Right lobe of liver (tissue), 6 donors: ENCODE results near the gene TSHZ1. TPM values are rescaled to one million over a fixed set of nuclear protein-coding genes. Genes with fewer than 3 reads are reported as not detected.

Source experiments
- ATAC-seq, 4 donors: fragments of 200-7000 bp; cut with Tn5 transposase; one replicate each; pipeline ENCODE4 v1.9.1; 2020; ENCODE audit warnings: mild to moderate bottlenecking in 4 of 4, moderate library complexity in 4 of 4
- DNase-seq, 3 donors: peaks; one replicate each; pipeline ENCODE4 v3.0.0-alpha.2; 2020
- H3K27ac ChIP-seq, 3 donors: fragments of 200-600 bp; one replicate each; pipeline ENCODE4 v1.8.0; 2022
- H3K27me3 ChIP-seq, 2 donors: fragments of 200-600 bp; one replicate each; pipeline ENCODE4 v1.8.0; 2022
- H3K36me3 ChIP-seq, 4 donors: fragments of 200-600 bp; sonication (generic) in 1 of 4; one replicate each; pipeline versions ENCODE4 v1.5.1 to v1.8.0; 2017 to 2022; ENCODE audit warnings: control low read depth in 1 of 4
- H3K4me1 ChIP-seq, 4 donors: fragments of 200-600 bp; sonication (generic) in 1 of 4; one replicate each; pipeline versions ENCODE4 v1.5.1 to v1.8.0; 2017 to 2022; ENCODE audit warnings: control low read depth in 1 of 4
- H3K4me3 ChIP-seq, 3 donors: fragments of 200-600 bp; one replicate each; pipeline ENCODE4 v1.8.0; 2022
- H3K9me3 ChIP-seq, 4 donors: fragments of 200-600 bp; sonication (generic) in 1 of 4; one replicate each; pipeline versions ENCODE4 v1.5.1 to v1.8.0; 2017 to 2022; ENCODE audit warnings: control low read depth in 1 of 4
- POLR2A ChIP-seq: fragments of 450-650 bp; IDR thresholded peaks from one replicate; pipeline ENCODE4 v1.6.1; 2017; ENCODE audit warnings: antibody characterized with exemption, mild to moderate bottlenecking
- WGBS: methylation state at CpG from one replicate; pipeline ENCODE4 v1.1.6; 2018; ENCODE audit warnings: low coverage, low lambda C conversion rate; ENCODE audit not compliant: insufficient coverage; ENCODE audit errors: missing lambda C conversion rate; 5-methylcytosine and 5-hydroxymethylcytosine counted together
- intact Hi-C, 2 donors: fragments of 100-400 bp; cut with DNase I; formaldehyde crosslinking; loops; one replicate each; pipeline versions ENCODE4 v1.11.2 to v1.14.1; 2022
- total RNA-seq, 6 experiments: library from RNA; depleted of rRNA in 2 of 6; stranded (reverse); fragments of >200 nt in 2 of 6; fragmentation: NEBNext Ultra II Directional in 3 of 6; extraction: Animal tissue kit (Norgen Biotek cat#: 25700) in 3 of 6; gene quantifications; one replicate each; pipeline versions ENCODE4 v1.1.0 to v1.2.4, GENCODE V29; 2016 to 2023
- TF ChIP-seq, protein P1 (sequence below), 4 donors: fragments of 200-600 bp in 3 of 4; fragments of 450-650 bp in 1 of 4; IDR thresholded peaks; one replicate each; pipeline versions ENCODE4 v1.5.1 to v1.8.0; 2016 to 2022; ENCODE audit warnings: antibody characterized with exemption in 4 of 4, mild to moderate bottlenecking in 2 of 4
- donor health status: DM: no; HTN: yes; CAD: no.
- donor health status: DM: no; HTN: no; CAD: no.
- donor health status: DM: no; HTN: no; CAD: no.
- donor health status: DM: no; HTN: yes; CAD: no.
- donor health status: DM: no; HTN: yes; CAD: no.

The TSHZ1 gene
- total RNA-seq, 6 experiments from 2014 or later: 6.4 to 13.3 (median 9.6) TPM

- H3K27me3 ChIP-seq: no peaks in the 10 kb centered on the region
- DNase-seq (no peak), ATAC-seq (peak; percentile 64 to 72 (median 71))
- peak overlapping the region; percentile 4 to 44 (median 35) for H3K4me3 ChIP-seq
- no peaks in the 10 kb centered on the region for H3K9me3 ChIP-seq
- no peaks in the 10 kb centered on the region for H3K36me3 ChIP-seq
- TF ChIP-seq POLR2A: peak; percentile 22
- TF ChIP-seq, protein P1, sequence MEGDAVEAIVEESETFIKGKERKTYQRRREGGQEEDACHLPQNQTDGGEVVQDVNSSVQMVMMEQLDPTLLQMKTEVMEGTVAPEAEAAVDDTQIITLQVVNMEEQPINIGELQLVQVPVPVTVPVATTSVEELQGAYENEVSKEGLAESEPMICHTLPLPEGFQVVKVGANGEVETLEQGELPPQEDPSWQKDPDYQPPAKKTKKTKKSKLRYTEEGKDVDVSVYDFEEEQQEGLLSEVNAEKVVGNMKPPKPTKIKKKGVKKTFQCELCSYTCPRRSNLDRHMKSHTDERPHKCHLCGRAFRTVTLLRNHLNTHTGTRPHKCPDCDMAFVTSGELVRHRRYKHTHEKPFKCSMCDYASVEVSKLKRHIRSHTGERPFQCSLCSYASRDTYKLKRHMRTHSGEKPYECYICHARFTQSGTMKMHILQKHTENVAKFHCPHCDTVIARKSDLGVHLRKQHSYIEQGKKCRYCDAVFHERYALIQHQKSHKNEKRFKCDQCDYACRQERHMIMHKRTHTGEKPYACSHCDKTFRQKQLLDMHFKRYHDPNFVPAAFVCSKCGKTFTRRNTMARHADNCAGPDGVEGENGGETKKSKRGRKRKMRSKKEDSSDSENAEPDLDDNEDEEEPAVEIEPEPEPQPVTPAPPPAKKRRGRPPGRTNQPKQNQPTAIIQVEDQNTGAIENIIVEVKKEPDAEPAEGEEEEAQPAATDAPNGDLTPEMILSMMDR (IDR thresholded peaks at IDR 0.05): no peak
- WGBS: 14% methylated on average over 8 of the region's 8 CpGs
- H3K4me1 ChIP-seq: peaks cover 0 to 41% (median 19%) of the 10 kb centered on the region in 4 donors
- intact Hi-C loops: no loop called here
- peak overlapping the region; percentile 70 to 82 (median 72) for H3K27ac ChIP-seq
Observed at GRCh38 chr18:75247611-75248421, 37.2 kb downstream of the TSHZ1 start.

DNA sequence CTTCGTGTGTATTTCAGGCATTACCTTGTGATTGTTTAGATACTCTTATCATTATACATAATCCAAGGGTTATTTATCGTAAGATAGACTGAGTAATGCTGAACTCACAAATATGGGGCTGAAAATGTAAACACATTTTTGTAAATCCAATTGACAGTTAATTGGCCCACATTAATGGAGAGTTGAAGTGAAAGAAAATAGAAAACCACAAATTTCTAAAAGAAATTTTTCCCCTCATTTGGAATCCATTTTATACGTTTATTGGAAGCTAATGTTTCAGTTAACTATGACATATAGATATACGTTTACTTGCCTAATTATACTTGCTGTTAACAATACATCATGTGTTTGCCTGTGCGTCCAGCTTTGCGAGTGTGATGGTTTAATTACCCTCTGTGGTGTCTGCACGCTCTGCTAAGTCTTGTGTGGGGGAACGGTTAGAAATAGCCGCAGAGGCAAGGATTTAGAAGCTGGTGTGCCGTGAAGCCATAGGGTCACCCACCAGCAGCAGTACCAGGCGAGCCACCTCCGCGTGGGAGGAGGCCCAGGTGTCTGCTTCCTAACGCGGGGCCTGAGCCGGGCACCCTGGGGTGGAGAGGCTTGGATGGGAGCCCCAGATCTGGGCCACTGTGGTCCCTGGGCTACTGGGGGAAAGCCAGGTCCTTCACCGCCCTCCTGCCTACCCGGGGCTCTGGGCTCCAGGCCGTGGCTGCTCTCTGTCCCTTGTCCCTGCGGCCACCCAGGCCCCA, 38.0 kb downstream of the TSHZ1 start:
- peaks cover 0 to 46% (median 23%) of the 10 kb centered on the region in 4 donors for H3K4me1 ChIP-seq

GRCh38 chr18:75249175-75249518, 38.5 kb downstream of the TSHZ1 start:
- H3K4me1 ChIP-seq: peaks cover 0 to 51% (median 25%) of the 10 kb centered on the region in 4 donors
- intact Hi-C loops: no loop called here
- H3K36me3 ChIP-seq: no peaks in the 10 kb centered on the region
- H3K27me3 ChIP-seq: no peaks in the 10 kb centered on the region
- H3K4me3 ChIP-seq: no peak overlapping the region
- DNase-seq: no peak
- ATAC-seq: no peak
- TF ChIP-seq, protein P1 (IDR thresholded peaks at IDR 0.05): no peak
- no CpG with 5 or more reads among the region's 9 CpGs for WGBS
- no peaks in the 10 kb centered on the region for H3K9me3 ChIP-seq
- peak overlapping the region in 2 of 3 donors; percentile 70 to 82 for H3K27ac ChIP-seq

More for the DNA sequence above, 38.0 kb downstream of the TSHZ1 start:
- Histone ChIP-seq H3K27ac (peak overlapping the region; percentile 70 to 82 (median 72)), H3K36me3 (no peaks in the 10 kb centered on the region), H3K9me3 (no peaks in the 10 kb centered on the region), H3K4me3 (no peak overlapping the region), H3K27me3 (no peaks in the 10 kb centered on the region)
- no peak for ATAC-seq
- WGBS: 80% methylated on average over 12 of the region's 20 CpGs
- TF ChIP-seq, protein P1 (IDR thresholded peaks at IDR 0.05): no peak
- no peak for TF ChIP-seq POLR2A
- DNase-seq: no peak
- intact Hi-C loops: no loop called here

GRCh38 chr18:75249672-75250470, 39.3 kb downstream of the TSHZ1 start:
- ATAC-seq: no peak
- H3K27ac ChIP-seq: no peak overlapping the region
- no peak for DNase-seq

More at GRCh38 chr18:75249672-75250470, 39.3 kb downstream of the TSHZ1 start:
- Histone ChIP-seq H3K4me3 (no peak overlapping the region), H3K27me3 (no peaks in the 10 kb centered on the region), H3K9me3 (no peaks in the 10 kb centered on the region), H3K36me3 (no peaks in the 10 kb centered on the region), H3K4me1 (peaks cover 0 to 58% (median 29%) of the 10 kb centered on the region in 4 donors)
- intact Hi-C loops: no loop called here
- no peak for TF ChIP-seq POLR2A
- 52% methylated on average over 6 of the region's 18 CpGs for WGBS
